Lower leg skin (tissue), 4 donors: ENCODE data around the gene CTNND2. TPM values are rescaled to one million over a fixed set of nuclear protein-coding genes. Genes with fewer than 3 reads are reported as not detected.

ENCODE experiments used
- DNase-seq, 2 donors: peaks; one replicate each; pipeline ENCODE4 v3.0.0-alpha.2; 2019; ENCODE audit warnings: low spot score in 2 of 2
- H3K4me3 ChIP-seq: fragments of 200-600 bp; sonication (generic); 2 replicates; pipeline ENCODE4 v1.5.1; 2017; ENCODE audit warnings: mild to moderate bottlenecking, low read depth; ENCODE audit not compliant: poor library complexity, severe bottlenecking
- POLR2A ChIP-seq, 2 donors: fragments of 450-650 bp; IDR thresholded peaks; one replicate each; pipeline ENCODE4 v1.6.1; 2016 to 2017; ENCODE audit warnings: antibody characterized with exemption in 2 of 2, mild to moderate bottlenecking in 1 of 2, moderate library complexity in 1 of 2
- WGBS, 2 donors: methylation state at CpG; one replicate each; pipeline ENCODE4 v1.1.5; 2018; 5-methylcytosine and 5-hydroxymethylcytosine counted together
- intact Hi-C: fragments of 100-400 bp; cut with DNase I; formaldehyde crosslinking; loops from one replicate; pipeline ENCODE4 v1.15.0; 2023; ENCODE audit warnings: low total_unique reads
- total RNA-seq, 4 donors: library from RNA; depleted of rRNA; stranded (reverse); fragments of >200 nt; gene quantifications; one replicate each; pipeline ENCODE4 v1.1.0, GENCODE V29; 2016
- TF ChIP-seq, protein P1 (sequence below), 3 donors: fragments of 450-650 bp; IDR thresholded peaks; one replicate each; pipeline ENCODE4 v1.5.1; 2016; ENCODE audit warnings: antibody characterized with exemption in 3 of 3, mild to moderate bottlenecking in 3 of 3, moderate library complexity in 2 of 3

Gene CTNND2
- total RNA-seq, 4 donors from 2014 or later: 0.21 to 2.9 (median 0.55) TPM

DNA sequence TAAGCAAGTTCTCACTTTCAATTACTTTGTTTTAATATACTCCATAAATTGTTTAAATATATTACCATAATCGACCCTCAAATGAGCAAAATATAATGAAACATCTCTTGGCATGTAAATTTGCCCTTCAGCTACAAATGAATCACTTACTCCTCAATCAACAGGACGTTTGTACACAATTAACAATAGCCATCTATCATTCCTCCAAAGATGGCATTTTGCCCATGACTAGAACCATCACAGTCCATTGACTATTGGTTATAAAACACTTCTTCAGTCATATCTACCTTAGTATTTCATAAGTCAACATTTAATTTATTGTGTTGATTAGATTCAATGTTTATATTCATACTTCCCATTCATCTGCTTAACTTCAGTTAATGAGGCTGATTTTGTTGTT is 127.2 kb downstream of the CTNND2 start:
- intact Hi-C loops: no loop called here
- H3K4me3 ChIP-seq: no peak overlapping the region
- DNase-seq: no peak
- WGBS, 2 donors: 22 to 23% methylated on average over 2 of the region's 2 CpGs
- TF ChIP-seq, protein P1, sequence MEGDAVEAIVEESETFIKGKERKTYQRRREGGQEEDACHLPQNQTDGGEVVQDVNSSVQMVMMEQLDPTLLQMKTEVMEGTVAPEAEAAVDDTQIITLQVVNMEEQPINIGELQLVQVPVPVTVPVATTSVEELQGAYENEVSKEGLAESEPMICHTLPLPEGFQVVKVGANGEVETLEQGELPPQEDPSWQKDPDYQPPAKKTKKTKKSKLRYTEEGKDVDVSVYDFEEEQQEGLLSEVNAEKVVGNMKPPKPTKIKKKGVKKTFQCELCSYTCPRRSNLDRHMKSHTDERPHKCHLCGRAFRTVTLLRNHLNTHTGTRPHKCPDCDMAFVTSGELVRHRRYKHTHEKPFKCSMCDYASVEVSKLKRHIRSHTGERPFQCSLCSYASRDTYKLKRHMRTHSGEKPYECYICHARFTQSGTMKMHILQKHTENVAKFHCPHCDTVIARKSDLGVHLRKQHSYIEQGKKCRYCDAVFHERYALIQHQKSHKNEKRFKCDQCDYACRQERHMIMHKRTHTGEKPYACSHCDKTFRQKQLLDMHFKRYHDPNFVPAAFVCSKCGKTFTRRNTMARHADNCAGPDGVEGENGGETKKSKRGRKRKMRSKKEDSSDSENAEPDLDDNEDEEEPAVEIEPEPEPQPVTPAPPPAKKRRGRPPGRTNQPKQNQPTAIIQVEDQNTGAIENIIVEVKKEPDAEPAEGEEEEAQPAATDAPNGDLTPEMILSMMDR (IDR thresholded peaks at IDR 0.05): no peak
- TF ChIP-seq POLR2A (IDR thresholded peaks at IDR 0.05): no peak

GRCh38 chr5:11770310-11770709 is 133.9 kb downstream of the CTNND2 start:
- 71 to 75% methylated on average over 2 of the region's 2 CpGs for WGBS, 2 donors

GRCh38 chr5:11760934-11761603 is 143.2 kb downstream of the CTNND2 start:
- TF ChIP-seq, protein P1 (IDR thresholded peaks at IDR 0.05): no peak
- no peak for TF ChIP-seq POLR2A (IDR thresholded peaks at IDR 0.05)

More at GRCh38 chr5:11770310-11770709, 133.9 kb downstream of the CTNND2 start:
- intact Hi-C loops: no loop called here
- TF ChIP-seq, protein P1 (IDR thresholded peaks at IDR 0.05): no peak
- TF ChIP-seq POLR2A (IDR thresholded peaks at IDR 0.05): no peak
- DNase-seq: no peak
- H3K4me3 ChIP-seq: no peak overlapping the region

DNA sequence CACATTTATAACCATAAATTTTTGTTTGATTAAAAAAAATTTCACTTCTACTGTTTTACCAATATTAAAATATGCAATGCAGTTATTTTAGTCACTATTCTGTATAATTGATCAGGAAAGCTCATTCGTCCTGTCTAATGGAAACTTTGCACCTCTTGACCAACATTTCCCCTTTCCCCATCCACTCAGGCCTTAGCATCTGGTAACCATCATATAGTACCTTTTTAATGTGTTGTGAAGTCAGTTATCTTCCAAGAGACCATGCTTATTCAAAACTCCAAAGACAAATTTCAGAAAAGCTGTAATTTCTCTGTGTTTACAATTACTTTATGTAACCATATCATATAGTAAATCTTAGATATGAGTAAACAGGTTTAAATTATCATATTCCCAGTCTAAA is 145.9 kb downstream of the CTNND2 start:
- TF ChIP-seq POLR2A (IDR thresholded peaks at IDR 0.05): no peak
- TF ChIP-seq, protein P1 (IDR thresholded peaks at IDR 0.05): no peak
- 47 to 60% methylated on average over 1 of the region's 1 CpG for WGBS, 2 donors
- intact Hi-C loops: no loop called here
- H3K4me3 ChIP-seq: no peak overlapping the region
- no peak for DNase-seq

More at GRCh38 chr5:11760934-11761603, 143.2 kb downstream of the CTNND2 start:
- no peak for DNase-seq
- intact Hi-C loops: no loop called here
- H3K4me3 ChIP-seq: no peak overlapping the region
- 86 to 89% methylated on average over 8 of the region's 8 CpGs for WGBS, 2 donors

DNA sequence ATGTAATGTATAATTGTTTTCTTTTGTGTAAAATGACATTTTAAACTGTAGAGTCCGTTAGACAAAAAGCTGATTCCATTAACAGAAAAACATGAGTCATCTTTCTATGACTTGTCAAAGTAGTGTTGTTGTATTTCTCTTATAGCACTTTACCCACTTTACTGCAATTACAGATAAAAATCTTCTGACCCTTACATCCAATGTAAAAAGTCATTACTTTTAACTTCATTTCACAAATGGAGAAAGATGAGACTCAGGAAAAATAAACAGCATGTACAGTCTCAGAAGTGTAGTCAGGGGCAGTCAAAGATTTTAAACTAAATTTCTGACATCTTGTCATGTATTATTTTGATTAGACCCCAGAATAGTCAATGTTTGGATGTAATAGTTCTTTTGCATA is 146.6 kb downstream of the CTNND2 start:
- TF ChIP-seq, protein P1 (IDR thresholded peaks at IDR 0.05): no peak
- no peak for TF ChIP-seq POLR2A (IDR thresholded peaks at IDR 0.05)
- no peak overlapping the region for H3K4me3 ChIP-seq
- WGBS, 2 donors: 32 to 54% methylated on average over 1 of the region's 1 CpG
- intact Hi-C loops: no loop called here
- no peak for DNase-seq

GRCh38 chr5:11737010-11737409 is 167.2 kb downstream of the CTNND2 start:
- no peak for TF ChIP-seq POLR2A (IDR thresholded peaks at IDR 0.05)
- TF ChIP-seq, protein P1 (IDR thresholded peaks at IDR 0.05): no peak
- intact Hi-C loops: no loop called here
- 79 to 81% methylated on average over 3 of the region's 3 CpGs for WGBS, 2 donors
- DNase-seq: no peak
- H3K4me3 ChIP-seq: no peak overlapping the region
